GM19468 (cell line): ENCODE data around the gene HES5.
"Not testable (repeated sequence)": the region's sequence is repeated elsewhere in the genome, so short reads cannot be mapped to it uniquely, and the experiment has no call there.

Source experiments
- ATAC-seq: cut with Tn5 transposase; IDR thresholded peaks from one replicate; pipeline ENCODE4 v1.9.1; 2021; ENCODE audit warnings: mild to moderate bottlenecking, moderate library complexity, moderate number of reproducible peaks; ENCODE audit not compliant: unreplicated experiment; ENCODE audit errors: extremely low read depth

Gene HES5

GRCh38 chr1:2549367-2550029 lies 19.4 kb upstream of the HES5 start:
- not testable (repeated sequence) for ATAC-seq

DNA sequence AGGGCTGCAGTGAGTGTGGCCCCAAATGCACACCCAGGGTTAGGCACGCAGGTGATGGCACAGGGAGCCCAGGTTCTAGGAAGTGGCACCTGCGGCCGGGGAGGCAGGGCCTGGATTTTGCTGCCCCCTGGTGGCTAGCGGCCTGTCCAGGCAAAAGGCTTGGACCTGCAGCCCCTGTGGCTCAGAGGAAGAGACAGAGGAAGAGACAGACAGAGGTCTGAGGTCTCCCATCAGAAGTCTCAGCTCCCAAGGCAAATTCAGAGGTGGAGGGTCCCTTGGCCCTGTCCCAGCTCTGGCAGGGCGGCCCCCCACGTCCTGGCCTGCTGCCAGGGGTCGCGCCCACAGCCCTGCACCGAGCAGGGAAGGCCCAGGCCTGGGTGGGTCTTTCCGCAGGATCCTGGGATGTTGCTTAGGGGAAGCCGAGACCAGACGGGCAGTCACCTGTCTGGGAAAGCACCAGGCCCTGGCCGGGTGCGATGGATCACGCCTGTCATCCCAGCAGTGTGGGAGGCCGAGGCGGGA lies 18.1 kb upstream of the HES5 start:
- no peak for ATAC-seq

GRCh38 chr1:2547210-2548067 lies 17.4 kb upstream of the HES5 start:
- ATAC-seq, result no peak

- no peak for ATAC-seq
These were observed 16.6 kb upstream of the HES5 start for GRCh38 chr1:2546515-2547209.

DNA sequence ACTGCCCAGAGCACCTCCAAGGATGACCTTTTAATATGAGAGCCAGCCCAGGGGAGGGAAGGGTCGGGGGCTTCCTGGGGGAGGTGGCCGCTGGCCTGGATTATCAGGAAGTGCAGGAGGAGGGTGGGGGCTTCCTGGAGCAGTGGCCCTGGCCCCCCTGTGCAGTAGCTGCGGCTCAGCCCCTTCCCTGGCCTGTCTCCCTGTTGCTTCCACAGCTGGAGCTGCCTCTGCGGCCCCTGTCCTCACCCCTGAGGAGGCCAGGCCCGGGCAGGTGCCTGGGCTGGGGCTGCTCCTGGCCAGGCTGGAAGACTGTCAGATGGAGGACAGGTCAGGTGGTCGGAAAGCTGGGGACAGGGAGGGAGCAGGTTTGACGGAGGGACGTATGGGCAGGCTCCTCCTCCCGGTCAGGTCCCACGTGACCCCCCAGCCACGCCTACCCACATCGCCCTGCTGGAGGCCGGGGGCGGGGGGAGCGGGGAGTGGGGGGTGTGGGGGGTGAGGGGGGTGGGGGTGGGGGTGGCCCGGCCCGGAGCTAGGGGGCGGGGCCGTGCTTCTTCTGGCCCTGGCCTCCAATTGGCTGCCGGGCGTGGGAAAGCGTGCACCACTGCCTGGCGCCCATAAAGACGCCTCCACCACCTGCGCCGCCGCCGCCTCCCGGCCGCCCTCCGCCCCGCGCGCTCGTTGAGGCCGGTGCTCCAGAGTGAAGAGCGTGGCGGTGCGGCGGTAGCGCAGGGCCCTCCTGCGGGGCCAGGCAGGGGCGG lies 15.9 kb upstream of the HES5 start:
- no peak for ATAC-seq

GRCh38 chr1:2544875-2545640 lies 15.0 kb upstream of the HES5 start:
- no peak for ATAC-seq

DNA sequence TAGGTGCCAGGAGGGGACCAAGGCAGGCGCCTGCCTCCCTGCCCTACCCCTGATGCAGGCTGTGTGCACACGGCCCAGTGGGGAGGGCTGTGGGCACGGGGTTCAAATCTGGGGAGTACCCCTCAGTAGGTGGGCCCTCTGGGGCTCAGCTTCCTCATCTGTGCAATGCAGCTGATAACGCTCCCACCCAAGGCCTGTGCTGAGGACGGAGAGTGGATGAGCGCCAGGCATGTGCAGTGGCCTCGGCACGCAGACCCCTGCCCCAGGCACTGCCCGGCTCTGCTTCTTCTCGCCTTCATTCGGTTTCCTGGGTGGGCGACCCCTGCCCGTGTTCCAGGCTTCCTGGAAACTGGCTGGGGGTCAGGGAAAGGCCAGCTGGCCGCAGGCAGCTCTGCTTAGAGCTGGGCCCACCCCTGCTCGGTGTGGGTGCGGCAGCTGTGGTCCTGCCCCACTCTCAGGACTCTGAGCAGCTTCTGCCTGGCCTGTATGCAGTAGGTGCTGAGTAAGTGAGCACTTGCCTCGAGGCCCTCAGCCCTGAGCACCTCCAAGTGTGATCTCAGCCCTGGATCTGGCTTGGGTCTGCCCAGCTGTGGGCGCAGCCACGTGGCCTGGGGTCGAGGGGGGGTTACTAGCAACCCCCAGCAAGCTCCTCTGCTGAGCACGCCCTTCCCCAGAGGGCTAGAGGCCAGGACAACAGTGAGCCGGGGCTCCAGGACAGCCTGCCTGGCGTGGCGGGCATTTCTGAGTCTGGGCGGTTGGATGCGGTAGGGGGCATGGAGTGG lies 14.2 kb upstream of the HES5 start:
- ATAC-seq, result no peak

DNA sequence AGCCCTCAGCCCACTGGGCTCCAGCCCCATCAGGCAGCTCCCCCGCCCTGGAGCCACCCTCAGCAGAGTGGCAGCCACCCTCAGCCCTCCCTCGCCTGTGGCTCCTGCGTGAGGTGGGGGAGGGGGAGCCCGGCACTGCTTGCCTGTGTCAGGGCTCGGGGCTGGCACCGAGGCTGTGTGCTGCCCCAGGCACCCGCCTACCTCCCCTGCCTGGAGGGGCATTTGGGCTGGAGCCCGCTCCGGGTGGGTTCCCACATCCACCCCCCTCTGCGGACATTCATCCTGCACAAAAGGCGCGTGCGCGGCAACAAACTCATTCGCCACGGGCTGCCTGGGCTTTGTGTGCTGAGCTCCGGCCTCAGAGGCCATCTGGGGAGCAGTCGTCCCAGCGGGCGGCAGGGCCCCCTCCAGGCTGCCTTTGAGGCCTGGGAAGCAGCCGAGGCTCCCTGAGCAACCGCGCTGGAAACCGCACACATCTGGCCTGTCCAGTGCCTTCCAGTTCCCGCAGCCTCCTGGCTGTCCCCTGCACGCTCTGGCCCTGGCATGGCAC lies 13.6 kb upstream of the HES5 start:
- no peak for ATAC-seq

DNA sequence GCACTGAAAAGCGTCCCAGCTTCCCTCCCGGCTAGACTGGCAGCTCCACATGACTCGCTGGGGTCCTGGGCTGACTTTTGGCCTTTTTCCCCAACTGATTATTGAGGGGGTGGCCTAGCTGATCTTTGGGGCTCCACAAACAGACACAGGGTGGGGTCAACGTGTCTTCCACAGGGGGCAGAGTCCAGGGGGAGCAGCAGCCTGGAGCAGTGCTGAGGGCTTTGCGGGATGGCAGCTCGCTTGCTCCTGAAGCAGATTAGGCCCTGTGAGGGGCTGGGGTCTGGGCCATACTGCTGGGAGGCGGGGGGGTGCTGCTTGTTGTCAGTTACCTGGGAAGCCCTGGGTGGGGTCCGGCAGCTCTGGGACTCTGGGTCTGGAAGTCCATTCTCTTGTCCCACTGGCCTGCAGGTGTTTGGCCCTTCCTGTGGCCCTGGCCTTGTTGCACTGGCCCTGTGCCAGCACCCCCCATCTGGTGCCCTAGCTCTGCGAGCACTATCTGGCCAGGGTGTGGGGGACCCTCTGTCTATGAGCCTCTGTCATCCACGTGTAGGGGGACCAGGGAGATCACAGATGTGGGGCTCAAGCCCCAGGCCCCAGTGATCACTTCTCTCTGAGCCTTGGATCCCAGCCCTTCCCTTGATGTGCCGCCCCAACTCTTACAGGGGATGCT lies 12.3 kb upstream of the HES5 start:
- no peak for ATAC-seq

DNA sequence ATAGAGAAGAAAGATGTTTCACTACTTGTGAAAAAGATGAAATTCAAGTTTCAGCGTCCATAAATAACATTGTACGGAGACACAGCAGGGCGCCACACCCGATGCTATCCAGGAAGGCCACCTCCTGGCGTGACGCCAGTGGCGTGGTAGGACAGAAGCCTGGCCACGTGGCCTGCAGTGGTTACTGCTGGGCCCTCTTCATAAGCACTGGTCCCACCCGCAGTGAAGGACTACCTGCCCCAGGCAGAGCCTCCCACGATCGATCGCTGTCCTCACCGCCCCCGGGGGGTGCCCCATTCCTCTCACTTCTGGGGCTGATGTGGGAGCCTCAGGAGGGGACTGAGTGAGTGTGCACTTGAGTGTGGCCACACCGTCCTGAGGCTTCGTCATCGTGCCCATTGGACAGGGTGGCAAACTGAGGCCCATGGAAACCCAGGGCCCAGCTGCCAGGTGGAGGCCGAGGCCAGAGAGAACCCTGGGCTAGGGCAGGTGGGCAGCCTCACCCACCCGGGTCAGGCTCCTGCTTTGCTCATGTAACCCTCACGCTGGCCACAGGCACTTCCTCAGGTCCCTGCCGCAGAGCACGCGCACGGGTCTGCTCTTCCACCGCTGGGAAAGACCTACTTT lies 11.7 kb upstream of the HES5 start:
- ATAC-seq, result no peak

DNA sequence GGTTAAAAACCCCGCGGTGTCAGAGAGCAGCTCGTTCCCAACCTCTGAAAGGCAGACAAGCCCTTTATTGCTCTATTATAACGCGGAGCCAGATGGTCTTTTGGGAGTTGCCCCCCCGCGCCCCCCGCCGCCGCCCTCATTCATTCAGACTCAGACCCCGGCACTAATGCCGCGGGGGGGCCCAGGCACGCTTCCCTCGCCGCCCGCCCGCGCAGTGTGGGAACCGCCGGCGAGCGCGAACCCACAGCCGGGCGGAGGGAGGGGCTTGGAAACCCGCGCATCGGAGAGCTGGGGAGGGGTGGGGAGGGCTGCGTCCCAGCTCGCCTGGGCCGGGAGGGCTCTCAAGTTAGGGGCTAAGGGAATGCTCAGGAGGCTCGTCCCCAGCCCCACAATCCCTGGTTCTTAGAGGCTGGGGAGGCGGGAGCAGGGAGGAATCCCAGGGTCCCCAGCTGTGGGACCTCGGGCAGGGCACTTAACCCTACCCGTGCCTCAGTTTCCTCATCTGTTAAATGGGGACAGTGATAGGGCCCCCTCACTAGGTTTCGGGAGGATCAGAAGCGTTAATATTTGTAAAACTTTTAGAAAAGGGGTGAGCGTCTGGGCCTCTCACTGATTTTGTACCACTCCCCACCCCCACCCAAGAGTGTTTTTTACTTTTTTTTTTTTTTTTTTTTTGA lies 10.9 kb upstream of the HES5 start:
- no peak for ATAC-seq

DNA sequence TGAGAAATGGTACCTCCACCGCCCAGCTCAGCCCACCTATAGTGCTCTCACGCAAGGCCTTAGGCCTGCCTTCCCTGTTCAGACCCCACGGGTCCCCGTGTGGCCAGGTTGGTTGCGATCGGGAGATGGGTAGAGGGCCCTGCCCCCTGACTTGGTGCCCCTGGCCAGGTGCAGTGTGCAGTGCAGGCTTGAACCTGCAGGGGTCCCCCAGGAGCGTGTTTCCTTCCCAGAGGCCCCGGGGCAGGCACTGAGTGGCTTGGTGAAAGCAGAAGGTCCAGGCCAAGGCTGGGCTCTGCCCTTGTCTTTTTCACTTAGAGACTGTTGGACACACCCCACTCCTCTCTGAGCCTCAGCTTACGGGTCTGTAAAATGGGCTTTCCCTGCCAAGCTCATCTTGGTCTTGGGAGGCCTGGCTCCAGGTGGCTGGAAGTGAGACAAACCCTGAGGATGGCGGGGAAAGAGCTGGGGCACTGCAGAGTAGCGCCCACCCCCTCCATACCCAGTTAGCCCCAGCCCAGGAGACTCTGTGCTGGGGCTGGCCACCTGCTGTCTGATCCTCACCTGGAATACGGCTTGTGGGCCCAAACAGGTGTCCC lies 9.3 kb upstream of the HES5 start:
- no peak for ATAC-seq

DNA sequence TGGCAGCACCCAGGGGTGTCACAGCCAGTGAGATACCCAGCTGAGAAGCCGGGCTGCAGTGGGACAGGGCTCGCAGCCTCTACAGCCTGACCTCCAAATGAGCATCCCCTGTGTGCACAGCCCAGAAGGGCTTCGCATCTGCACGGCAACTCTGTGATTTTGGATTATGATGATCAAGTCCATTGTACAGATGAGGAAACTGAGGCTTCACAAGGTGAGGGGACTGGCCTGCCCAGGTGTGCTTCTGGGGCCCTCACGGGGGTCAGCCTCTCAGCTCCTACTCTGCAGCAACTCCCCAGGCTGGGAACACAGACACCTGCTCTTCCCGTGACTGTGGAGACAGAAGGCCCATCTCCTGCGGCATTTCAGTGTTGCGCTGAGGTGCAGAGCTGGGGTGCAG lies 8.8 kb upstream of the HES5 start:
- ATAC-seq, result no peak

DNA sequence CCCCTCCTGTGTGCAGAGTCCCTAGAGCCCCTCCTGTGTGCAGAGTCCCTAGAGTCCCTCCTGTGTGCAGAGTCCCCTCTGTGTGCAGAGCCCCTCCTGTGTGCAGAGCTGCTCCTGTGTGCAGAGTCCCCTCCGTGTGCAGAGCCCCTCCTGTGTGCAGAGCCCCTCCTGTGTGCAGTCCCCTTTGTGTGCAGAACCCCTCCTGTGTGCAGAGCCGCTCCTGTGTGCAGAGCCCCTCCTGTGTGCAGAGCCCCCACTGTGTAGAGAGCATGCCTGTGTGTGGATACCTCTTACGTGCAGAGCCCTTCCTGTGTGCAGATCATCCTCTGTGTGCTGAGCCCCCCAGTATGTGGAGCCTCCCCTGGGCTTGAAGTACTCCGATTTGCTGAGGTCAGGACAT lies 8.3 kb upstream of the HES5 start:
- ATAC-seq, result no peak

DNA sequence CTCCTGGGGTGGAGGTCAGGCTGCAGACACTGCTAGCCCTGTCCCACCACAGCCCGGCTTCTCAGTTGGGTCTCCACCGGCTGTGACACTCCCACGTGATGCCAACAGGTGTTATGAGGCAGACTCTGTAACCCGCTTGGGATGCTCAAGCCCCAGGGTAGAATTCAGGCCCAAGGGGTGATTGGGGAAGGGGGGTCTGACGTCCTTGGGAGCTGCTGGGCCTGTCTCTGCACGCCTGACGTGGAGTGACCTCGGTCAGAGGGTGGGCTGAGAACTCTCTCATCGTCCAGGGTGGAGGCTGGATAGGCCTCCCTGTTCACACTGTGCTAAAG lies 7.7 kb upstream of the HES5 start:
- ATAC-seq, result no peak

- no peak for ATAC-seq
These were observed 5.9 kb upstream of the HES5 start for GRCh38 chr1:2535981-2536380.

DNA sequence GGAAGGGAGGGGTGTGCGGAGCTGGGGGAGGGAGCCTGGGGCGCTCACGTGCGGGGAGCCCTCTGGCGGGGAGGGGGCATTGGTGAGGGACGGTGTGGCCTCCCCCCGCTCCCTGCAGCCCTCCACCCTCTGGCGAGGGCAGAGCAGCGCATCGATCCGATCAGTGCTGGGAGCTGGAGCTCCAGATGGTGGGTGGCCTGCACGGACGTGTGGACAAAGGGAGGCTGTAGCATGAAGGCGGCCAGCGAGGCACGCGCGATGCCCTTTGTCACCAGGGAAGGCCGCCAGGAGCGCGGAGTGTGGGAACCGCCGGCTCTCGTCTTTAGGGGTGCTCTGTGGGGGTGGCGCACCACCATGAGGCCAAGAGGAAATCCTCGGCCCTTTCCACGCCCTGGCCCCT lies 5.4 kb upstream of the HES5 start:
- ATAC-seq, result no peak
